LNCAP (cell line): Measurements from ENCODE around the gene ARRB2.

Experiments
- CTCF ChIP-seq: fragments of 450-650 bp; IDR thresholded peaks from 2 replicates; pipeline ENCODE4 v1.5.1; 2017; ENCODE audit warnings: mild to moderate bottlenecking

The ARRB2 gene

GRCh38 chr17:4764595-4764994, 54.2 kb downstream of the ARRB2 start:
- TF ChIP-seq CTCF, result no peak

- TF ChIP-seq CTCF, result no peak
Observed at GRCh38 chr17:4766201-4766600, 55.8 kb downstream of the ARRB2 start.

- TF ChIP-seq CTCF, result no peak
Observed at GRCh38 chr17:4766723-4767122, 56.3 kb downstream of the ARRB2 start.

- TF ChIP-seq CTCF, result no peak
Observed at GRCh38 chr17:4768298-4768697, 57.9 kb downstream of the ARRB2 start.

GRCh38 chr17:4769628-4770027, 59.2 kb downstream of the ARRB2 start:
- TF ChIP-seq CTCF, result no peak
